H1 (cell line): Measurements from ENCODE around the gene GPR52. TPM values are rescaled to one million over a fixed set of nuclear protein-coding genes. Genes with fewer than 3 reads are reported as not detected.

Experiments used
- CTCF ChIA-PET: fragments of 300-600 bp; sonication (Branson Sonifier 250); formaldehyde crosslinking; loops from one replicate; lab custom pipeline; 2021; ENCODE audit not compliant: partially characterized antibody; lab: Charles Lee
- POLR2A ChIA-PET: fragments of 300-600 bp; sonication (Branson Sonifier 250); formaldehyde crosslinking; loops from one replicate; lab custom pipeline; 2021; ENCODE audit warnings: inconsistent platforms; ENCODE audit not compliant: partially characterized antibody; lab: Charles Lee
- DNase-seq, 2 experiments: peaks; one replicate each; pipeline versions ENCODE4 v3.0.0 to v3.0.0-alpha.2; 2010 to 2022; ENCODE audit warnings: low spot score in 2 of 2, low read depth in 1 of 2, mixed read lengths in 1 of 2
- FAIRE-seq: peaks from 2 replicates; lab custom pipeline; 2011; peaks lifted over from hg19 to GRCh38; lab: Jason Lieb, UNC
- H2AFZ ChIP-seq: 2 replicates; pipeline ENCODE4 v1.8.1; 2012; ENCODE audit warnings: low read length, inconsistent platforms
- H2AK5ac ChIP-seq: 2 replicates; pipeline ENCODE4 v1.6.1; 2013; ENCODE audit warnings: low read depth, low read length
- H2BK120ac ChIP-seq: replicated peaks from 2 replicates; pipeline ENCODE3; 2013; ENCODE audit warnings: low read depth, low read length, inconsistent platforms
- H2BK12ac ChIP-seq: 2 replicates; pipeline ENCODE4 v1.6.1; 2013; ENCODE audit warnings: low read depth, low read length
- H2BK15ac ChIP-seq: 2 replicates; pipeline ENCODE4 v1.6.1; 2013; ENCODE audit warnings: low read length
- H2BK20ac ChIP-seq: 2 replicates; pipeline ENCODE4 v1.6.1; 2013; ENCODE audit warnings: low read length
- H2BK5ac ChIP-seq: 2 replicates; pipeline ENCODE4 v1.6.1; 2013; ENCODE audit warnings: low read depth, low read length
- H3K14ac ChIP-seq: 2 replicates; pipeline ENCODE4 v1.6.1; 2013; ENCODE audit warnings: inconsistent platforms; ENCODE audit not compliant: insufficient read length
- H3K18ac ChIP-seq: 2 replicates; pipeline ENCODE4 v1.6.1; 2013; ENCODE audit warnings: low read length; ENCODE audit errors: extremely low read depth
- H3K23ac ChIP-seq: 2 replicates; pipeline ENCODE4 v1.6.1; 2013; ENCODE audit warnings: inconsistent platforms; ENCODE audit not compliant: insufficient read length
- H3K23me2 ChIP-seq: 2 replicates; pipeline ENCODE4 v1.6.1; 2013; ENCODE audit warnings: low read depth, low read length
- H3K27ac ChIP-seq: 2 replicates; pipeline ENCODE4 v1.6.1; 2011; ENCODE audit warnings: low read depth, low read length, inconsistent platforms
- H3K27me3 ChIP-seq, 4 experiments: replicated peaks in 1 of 4; 1 replicate in 1 of 4; 2 replicates in 3 of 4; pipeline versions ENCODE4 v1.6.1 to v1.8.1; 2011 to 2013; ENCODE audit warnings: low read length in 3 of 4, mild to moderate bottlenecking in 3 of 4, inconsistent platforms in 2 of 4, mixed read lengths in 2 of 4, moderate library complexity in 1 of 4; ENCODE audit not compliant: control insufficient read depth in 3 of 4, insufficient read depth in 3 of 4; ENCODE audit errors: extremely low read depth in 1 of 4
- H3K36me3 ChIP-seq, 4 experiments: 2 replicates each; pipeline versions ENCODE4 v1.6.1 to v1.8.1; 2011 to 2013; ENCODE audit warnings: mild to moderate bottlenecking in 4 of 4, low read length in 3 of 4, moderate library complexity in 2 of 4, control low read depth in 1 of 4, inconsistent platforms in 1 of 4; ENCODE audit not compliant: insufficient read depth in 4 of 4, control insufficient read depth in 2 of 4
- H3K4ac ChIP-seq: replicated peaks from 2 replicates; pipeline ENCODE3; 2013; ENCODE audit warnings: low read length, low read depth, mixed read lengths, inconsistent platforms; ENCODE audit not compliant: insufficient read length
- H3K4me1 ChIP-seq, 4 experiments: replicated peaks in 1 of 4; 1 replicate in 1 of 4; 2 replicates in 3 of 4; pipeline versions ENCODE4 v1.6.1 to v1.8.1; 2011 to 2013; ENCODE audit warnings: low read length in 3 of 4, inconsistent platforms in 2 of 4, mixed read lengths in 1 of 4; ENCODE audit not compliant: insufficient read depth in 4 of 4, control insufficient read depth in 3 of 4
- H3K4me2 ChIP-seq, 2 experiments: 2 replicates each; pipeline versions ENCODE4 v1.6.1 to v1.8.1; 2011 to 2013; ENCODE audit warnings: low read depth in 2 of 2, low read length in 2 of 2, control low read depth in 1 of 2, inconsistent platforms in 1 of 2, mild to moderate bottlenecking in 1 of 2; ENCODE audit not compliant: insufficient read depth in 1 of 2
- H3K4me3 ChIP-seq, 4 experiments: fragments of 200-600, 300-600 bp in 1 of 4; sonication (generic), shearing (Covaris generic), sonication (Bioruptor Twin) in 1 of 4; 2 replicates each; pipeline versions ENCODE4 v1.5.1 to v1.8.1; 2011 to 2016; ENCODE audit warnings: low read length in 4 of 4, low read depth in 3 of 4, control low read depth in 2 of 4, inconsistent platforms in 2 of 4, mild to moderate bottlenecking in 2 of 4, mixed read lengths in 1 of 4, moderate library complexity in 1 of 4; ENCODE audit not compliant: insufficient read depth in 2 of 4; ENCODE audit errors: extremely low read depth in 1 of 4
- H3K56ac ChIP-seq: replicated peaks from 2 replicates; pipeline ENCODE3; 2013; ENCODE audit warnings: low read depth, mild to moderate bottlenecking, mixed read lengths, low read length, inconsistent platforms; ENCODE audit not compliant: insufficient read length
- H3K79me1 ChIP-seq: 2 replicates; pipeline ENCODE4 v1.6.1; 2013; ENCODE audit warnings: low read depth, low read length, control low read depth
- H3K79me2 ChIP-seq, 2 experiments: 2 replicates each; pipeline versions ENCODE4 v1.6.1 to v1.8.1; 2012 to 2013; ENCODE audit warnings: low read length in 2 of 2, mild to moderate bottlenecking in 2 of 2, inconsistent platforms in 1 of 2; ENCODE audit not compliant: insufficient read depth in 2 of 2, control insufficient read depth in 1 of 2
- H3K9ac ChIP-seq, 4 experiments: replicated peaks in 1 of 4; 1 replicate in 1 of 4; 2 replicates in 3 of 4; pipeline versions ENCODE4 v1.6.1 to v1.8.1; 2011 to 2013; ENCODE audit warnings: low read depth in 3 of 4, low read length in 3 of 4, control low read depth in 2 of 4, mild to moderate bottlenecking in 2 of 4, moderate library complexity in 2 of 4, inconsistent platforms in 1 of 4; ENCODE audit errors: extremely low read depth in 1 of 4
- H3K9me3 ChIP-seq, 2 experiments: 2 replicates each; pipeline versions ENCODE4 v1.6.1 to v1.8.1; 2012 to 2013; ENCODE audit warnings: mild to moderate bottlenecking in 2 of 2, moderate library complexity in 2 of 2, control low read depth in 1 of 2, inconsistent platforms in 1 of 2, low read depth in 1 of 2, low read length in 1 of 2, mixed read lengths in 1 of 2; ENCODE audit not compliant: insufficient read depth in 2 of 2
- H4K20me1 ChIP-seq, 2 experiments: replicated peaks in 1 of 2; 2 replicates each; pipeline versions ENCODE3 to v1.8.1; 2011 to 2013; ENCODE audit warnings: inconsistent platforms in 2 of 2, low read length in 2 of 2, mild to moderate bottlenecking in 1 of 2; ENCODE audit not compliant: insufficient read depth in 2 of 2, control insufficient read depth in 1 of 2
- H4K5ac ChIP-seq: 2 replicates; pipeline ENCODE4 v1.6.1; 2013; ENCODE audit warnings: low read length, low read depth, mixed read lengths, inconsistent platforms; ENCODE audit not compliant: insufficient read length
- H4K8ac ChIP-seq: 2 replicates; pipeline ENCODE4 v1.8.0; 2013; ENCODE audit warnings: mild to moderate bottlenecking, moderate library complexity, low read length, inconsistent platforms; ENCODE audit not compliant: insufficient read depth; ENCODE audit errors: extremely low read depth
- H4K91ac ChIP-seq: replicated peaks from 2 replicates; pipeline ENCODE3; 2013; ENCODE audit warnings: low read length, mixed read lengths, inconsistent platforms; ENCODE audit not compliant: insufficient read length
- BACH1 ChIP-seq: IDR thresholded peaks from 2 replicates; pipeline ENCODE4 v1.6.1; 2012; ENCODE audit warnings: low read length, improper control_type of control experiment
- CHD1 ChIP-seq: IDR thresholded peaks from 2 replicates; pipeline ENCODE4 v1.6.1; 2012; ENCODE audit warnings: low read depth, low read length, improper control_type of control experiment
- CHD2 ChIP-seq: IDR thresholded peaks from 2 replicates; pipeline ENCODE4 v1.6.1; 2012; ENCODE audit warnings: low read length, improper control_type of control experiment
- FOSL1 ChIP-seq: IDR thresholded peaks from 2 replicates; pipeline ENCODE4 v1.6.1; 2011; ENCODE audit warnings: mild to moderate bottlenecking, low read depth, low read length, moderate library complexity; ENCODE audit not compliant: insufficient read depth
- KDM5A ChIP-seq: fragments of 200-600 bp; IDR thresholded peaks from 2 replicates; pipeline ENCODE4 v1.7.1; 2012; ENCODE audit warnings: mild to moderate bottlenecking, low read length, inconsistent platforms, mixed read lengths
- PHF8 ChIP-seq: fragments of 200-600 bp; sonication (generic); conservative IDR thresholded peaks from 2 replicates; pipeline ENCODE4 v1.7.1; 2012; ENCODE audit warnings: low read depth, mild to moderate bottlenecking, inconsistent platforms, low read length, moderate library complexity
- RXRA ChIP-seq: IDR thresholded peaks from 2 replicates; pipeline ENCODE4 v1.6.1; 2011; ENCODE audit warnings: low read depth, mild to moderate bottlenecking, low read length, moderate library complexity; ENCODE audit not compliant: insufficient read depth
- SIN3A ChIP-seq, 2 experiments: IDR thresholded peaks in 1 of 2; conservative IDR thresholded peaks in 1 of 2; 2 replicates each; pipeline ENCODE4 v1.6.1; 2011 to 2012; ENCODE audit warnings: low read length in 2 of 2, improper control_type of control experiment in 1 of 2, low read depth in 1 of 2, mild to moderate bottlenecking in 1 of 2
- SIX5 ChIP-seq: IDR thresholded peaks from 2 replicates; pipeline ENCODE4 v1.6.1; 2011; ENCODE audit warnings: mild to moderate bottlenecking, low read depth, low read length
- TAF1 ChIP-seq: IDR thresholded peaks from 2 replicates; pipeline ENCODE4 v1.6.1; 2011; ENCODE audit warnings: mild to moderate bottlenecking, low read depth, low read length
- TCF12 ChIP-seq: IDR thresholded peaks from 2 replicates; pipeline ENCODE4 v1.6.1; 2011; ENCODE audit warnings: low read depth, mild to moderate bottlenecking, low read length
- YY1 ChIP-seq: IDR thresholded peaks from 2 replicates; pipeline ENCODE4 v1.6.1; 2011; ENCODE audit warnings: low read depth, mild to moderate bottlenecking, low read length
- WGBS, 2 experiments: shearing (Covaris generic) in 1 of 2; methylation state at CpG; one replicate each; pipeline versions ENCODE4 v1.1.6 to v1.1.7; 2013 to 2015; ENCODE audit warnings: low lambda C conversion rate in 2 of 2, mixed read lengths in 2 of 2, inconsistent platforms in 1 of 2, low coverage in 1 of 2, missing lambda C conversion rate in 1 of 2; ENCODE audit not compliant: insufficient replicate concordance in 2 of 2, insufficient coverage in 1 of 2, insufficient read length in 1 of 2; ENCODE audit errors: extremely low coverage in 1 of 2, missing lambda C conversion rate in 1 of 2; 5-methylcytosine and 5-hydroxymethylcytosine counted together
- polyA plus RNA-seq, 7 experiments: library from polyadenylated mRNA; depleted of rRNA in 3 of 7; stranded (reverse) in 5 of 7; unstranded in 2 of 7; fragments of >200 nt in 5 of 7; fragments of 200-250 nt in 2 of 7; gene quantifications; 1 replicate in 5 of 7; 2 replicates in 1 of 7; 4 replicates in 1 of 7; pipeline versions ENCODE4 v1.2.1 to v1.2.3, GENCODE V29; 2011 to 2013; ENCODE audit warnings: missing spikeins in 2 of 7, mixed read lengths in 2 of 7
- total RNA-seq: library from RNA; stranded (reverse); fragmentation: NEBNext Ultra II Directional; extraction: Animal tissue kit (Norgen Biotek cat#: 25700); gene quantifications from 2 replicates; pipeline ENCODE4 v1.2.1, GENCODE V29; 2021
- TF ChIP-seq, protein P1 (sequence below): IDR thresholded peaks from 2 replicates; pipeline ENCODE4 v1.6.1; 2012; ENCODE audit warnings: inconsistent platforms
- TF ChIP-seq, protein P2 (sequence below): IDR thresholded peaks from 2 replicates; pipeline ENCODE4 v1.6.1; 2011; ENCODE audit warnings: low read length, improper control_type of control experiment

The GPR52 gene
- total and polyA plus RNA-seq, 2 of the 8 experiments (the other 6 are each of a cell fraction or from before 2014, with no cell fraction given): 0.24 to 0.63 TPM

DNA sequence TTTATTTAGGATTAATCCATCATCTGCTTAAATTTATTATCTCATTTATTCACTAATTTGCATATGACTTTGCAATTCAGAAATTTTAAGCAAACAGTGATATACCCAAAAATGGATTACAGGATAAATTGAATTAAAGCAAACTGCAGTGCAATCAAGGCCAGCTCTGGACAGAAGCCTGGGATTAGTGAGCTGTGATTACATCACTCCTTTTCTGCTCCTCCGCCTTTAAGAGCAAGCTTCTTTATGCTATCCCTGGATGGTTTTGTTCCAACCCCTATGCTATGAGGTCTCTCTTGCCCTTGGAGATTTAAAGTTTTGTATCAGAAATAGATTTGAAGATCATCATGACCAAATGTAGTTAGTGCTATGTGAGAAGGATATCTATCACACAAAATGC is 32.6 kb downstream of the GPR52 start:
- Histone ChIP-seq H3K36me3 (no peaks in the 10 kb centered on the region), H3K79me2 (no peaks in the 10 kb centered on the region), H4K20me1 (no peaks in the 10 kb centered on the region), H2BK5ac (no peak overlapping the region), H3K4ac (no peak overlapping the region), H3K4me1 (no peaks in the 10 kb centered on the region), H4K91ac (no peak overlapping the region), H3K4me2 (no peak overlapping the region), H2BK15ac (no peak overlapping the region), H2BK20ac (no peak overlapping the region), H2AFZ (no peak overlapping the region), H3K27ac (no peak overlapping the region), H2BK12ac (no peak overlapping the region), H3K14ac (no peak overlapping the region), H3K18ac (no peak overlapping the region), H3K27me3 (no peaks in the 10 kb centered on the region), H3K56ac (no peak overlapping the region), H2AK5ac (no peak overlapping the region), H3K9me3 (no peaks in the 10 kb centered on the region), H2BK120ac (no peak overlapping the region), H3K4me3 (no peak overlapping the region), H4K8ac (no peak overlapping the region), H3K9ac (peak overlapping the region in 1 of 4 experiments; percentile 49; a peak in 1 of 7 replicates), H4K5ac (no peak overlapping the region), H3K23ac (no peak overlapping the region), H3K79me1 (no peaks in the 10 kb centered on the region), H3K23me2 (no peaks in the 10 kb centered on the region)
- 100% methylated on average over 1 of the region's 1 CpG; no CpG with 5 or more reads in 1 of the 2 experiments for WGBS, 2 experiments
- FAIRE-seq: no peak
- no peak for DNase-seq
- ChIA-PET CTCF (interaction anchor here (1.5 kb wide), 2 partner anchors 11 to 261 kb away, joined by 4 read pairs; no protein-coding TSS in a partner anchor), POLR2A (no interaction called here)
- TF ChIP-seq CHD2 (no peak), TAF1 (no peak), RXRA (no peak), SIX5 (no peak), KDM5A (no peak), YY1 (no peak), BACH1 (no peak), TCF12 (no peak), PHF8 (no peak), CHD1 (no peak), FOSL1 (no peak), SIN3A (conservative IDR thresholded peaks at IDR 0.05 in 1 of 2, IDR thresholded peaks at IDR 0.05 in 1 of 2; ENCODE audit: low read depth in 1 of 2, low read length in 2 of 2) (no peak)
- TF ChIP-seq, protein P1, sequence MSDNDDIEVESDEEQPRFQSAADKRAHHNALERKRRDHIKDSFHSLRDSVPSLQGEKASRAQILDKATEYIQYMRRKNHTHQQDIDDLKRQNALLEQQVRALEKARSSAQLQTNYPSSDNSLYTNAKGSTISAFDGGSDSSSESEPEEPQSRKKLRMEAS: no peak
- TF ChIP-seq, protein P2, sequence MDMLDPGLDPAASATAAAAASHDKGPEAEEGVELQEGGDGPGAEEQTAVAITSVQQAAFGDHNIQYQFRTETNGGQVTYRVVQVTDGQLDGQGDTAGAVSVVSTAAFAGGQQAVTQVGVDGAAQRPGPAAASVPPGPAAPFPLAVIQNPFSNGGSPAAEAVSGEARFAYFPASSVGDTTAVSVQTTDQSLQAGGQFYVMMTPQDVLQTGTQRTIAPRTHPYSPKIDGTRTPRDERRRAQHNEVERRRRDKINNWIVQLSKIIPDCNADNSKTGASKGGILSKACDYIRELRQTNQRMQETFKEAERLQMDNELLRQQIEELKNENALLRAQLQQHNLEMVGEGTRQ: no peak
